HCT116 (cell line): ENCODE results near the gene PIK3C3.

Experiments
- CEBPB ChIP-seq: IDR thresholded peaks from 2 replicates; pipeline ENCODE4 v1.6.1; 2012; ENCODE audit warnings: low read depth
- EZH2 ChIP-seq: fragments of 200-600 bp; sonication (generic); IDR thresholded peaks from 2 replicates; pipeline ENCODE4 v1.6.1; 2017; ENCODE audit warnings: antibody characterized with exemption, mixed run types
- JUND ChIP-seq: IDR thresholded peaks from 2 replicates; pipeline ENCODE4 v1.6.1; 2012
- POLR2A ChIP-seq: IDR thresholded peaks from 2 replicates; pipeline ENCODE4 v1.7.0; 2011; ENCODE audit warnings: borderline replicate concordance; ENCODE audit not compliant: insufficient read depth, insufficient read length; ENCODE audit errors: extremely low read depth
- POLR2AphosphoS5 ChIP-seq: IDR thresholded peaks from 2 replicates; pipeline ENCODE4 v1.6.1; 2011; ENCODE audit warnings: mild to moderate bottlenecking, low read depth, low read length, moderate library complexity
- SIN3A ChIP-seq: IDR thresholded peaks from 2 replicates; pipeline ENCODE4 v1.6.1; 2012; ENCODE audit warnings: low read depth
- TCF7L2 ChIP-seq: IDR thresholded peaks from 2 replicates; pipeline ENCODE4 v1.7.0; 2011; ENCODE audit warnings: borderline replicate concordance, inconsistent platforms; ENCODE audit not compliant: insufficient read depth, insufficient read length; ENCODE audit errors: extremely low read depth
- ZNF274 ChIP-seq: fragments of 200-500 bp; sonication (Bioruptor generic); IDR thresholded peaks from 2 replicates; pipeline ENCODE4 v1.6.1; 2014; ENCODE audit warnings: mild to moderate bottlenecking, low read depth, low read length, inconsistent platforms
- TF ChIP-seq, protein P1 (sequence below), 3 experiments: fragments of 200-600 bp in 1 of 3; sonication (generic) in 1 of 3; IDR thresholded peaks in 2 of 3; conservative IDR thresholded peaks in 1 of 3; 2 replicates each; pipeline ENCODE4 v1.5.1; 2012 to 2017; ENCODE audit warnings: low read depth in 2 of 3, low read length in 2 of 3, antibody characterized with exemption in 1 of 3, borderline replicate concordance in 1 of 3, control low read depth in 1 of 3, mild to moderate bottlenecking in 1 of 3, mixed read lengths in 1 of 3, mixed run types in 1 of 3, moderate library complexity in 1 of 3; ENCODE audit not compliant: insufficient read depth in 1 of 3
- TF ChIP-seq, protein P2 (sequence below): IDR thresholded peaks from 2 replicates; pipeline ENCODE4 v1.6.1; 2012; ENCODE audit warnings: low read depth
- TF ChIP-seq, protein P3 (sequence below): IDR thresholded peaks from 2 replicates; pipeline ENCODE4 v1.6.1; 2012

DNA sequence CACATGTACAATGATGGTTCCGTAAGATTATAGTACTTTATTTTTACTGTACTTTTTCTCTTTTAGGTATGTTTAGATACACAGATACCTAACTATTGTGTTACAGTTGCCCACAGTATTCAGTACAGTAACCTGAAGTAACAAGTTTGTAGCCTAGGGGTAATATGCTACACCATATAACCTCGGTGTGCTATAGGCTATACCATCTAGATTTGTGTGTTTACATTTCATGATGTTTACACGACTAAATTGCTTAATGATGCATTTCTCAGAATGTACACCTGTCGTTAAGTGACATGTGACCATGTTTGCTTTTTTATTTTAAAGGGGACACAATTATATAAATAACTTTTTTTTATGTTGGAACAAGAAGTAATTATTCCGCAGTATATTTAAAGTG lies 34.5 kb downstream of the PIK3C3 start:
- TF ChIP-seq, protein P1, sequence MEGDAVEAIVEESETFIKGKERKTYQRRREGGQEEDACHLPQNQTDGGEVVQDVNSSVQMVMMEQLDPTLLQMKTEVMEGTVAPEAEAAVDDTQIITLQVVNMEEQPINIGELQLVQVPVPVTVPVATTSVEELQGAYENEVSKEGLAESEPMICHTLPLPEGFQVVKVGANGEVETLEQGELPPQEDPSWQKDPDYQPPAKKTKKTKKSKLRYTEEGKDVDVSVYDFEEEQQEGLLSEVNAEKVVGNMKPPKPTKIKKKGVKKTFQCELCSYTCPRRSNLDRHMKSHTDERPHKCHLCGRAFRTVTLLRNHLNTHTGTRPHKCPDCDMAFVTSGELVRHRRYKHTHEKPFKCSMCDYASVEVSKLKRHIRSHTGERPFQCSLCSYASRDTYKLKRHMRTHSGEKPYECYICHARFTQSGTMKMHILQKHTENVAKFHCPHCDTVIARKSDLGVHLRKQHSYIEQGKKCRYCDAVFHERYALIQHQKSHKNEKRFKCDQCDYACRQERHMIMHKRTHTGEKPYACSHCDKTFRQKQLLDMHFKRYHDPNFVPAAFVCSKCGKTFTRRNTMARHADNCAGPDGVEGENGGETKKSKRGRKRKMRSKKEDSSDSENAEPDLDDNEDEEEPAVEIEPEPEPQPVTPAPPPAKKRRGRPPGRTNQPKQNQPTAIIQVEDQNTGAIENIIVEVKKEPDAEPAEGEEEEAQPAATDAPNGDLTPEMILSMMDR (IDR thresholded peaks at IDR 0.05 in 2 of 3, conservative IDR thresholded peaks at IDR 0.05 in 1 of 3; ENCODE audit: borderline replicate concordance in 1 of 3, insufficient read depth in 1 of 3, low read depth in 2 of 3, low read length in 2 of 3): no peak
- TF ChIP-seq CEBPB: no peak
- TF ChIP-seq POLR2A: no peak
- TF ChIP-seq, protein P2, sequence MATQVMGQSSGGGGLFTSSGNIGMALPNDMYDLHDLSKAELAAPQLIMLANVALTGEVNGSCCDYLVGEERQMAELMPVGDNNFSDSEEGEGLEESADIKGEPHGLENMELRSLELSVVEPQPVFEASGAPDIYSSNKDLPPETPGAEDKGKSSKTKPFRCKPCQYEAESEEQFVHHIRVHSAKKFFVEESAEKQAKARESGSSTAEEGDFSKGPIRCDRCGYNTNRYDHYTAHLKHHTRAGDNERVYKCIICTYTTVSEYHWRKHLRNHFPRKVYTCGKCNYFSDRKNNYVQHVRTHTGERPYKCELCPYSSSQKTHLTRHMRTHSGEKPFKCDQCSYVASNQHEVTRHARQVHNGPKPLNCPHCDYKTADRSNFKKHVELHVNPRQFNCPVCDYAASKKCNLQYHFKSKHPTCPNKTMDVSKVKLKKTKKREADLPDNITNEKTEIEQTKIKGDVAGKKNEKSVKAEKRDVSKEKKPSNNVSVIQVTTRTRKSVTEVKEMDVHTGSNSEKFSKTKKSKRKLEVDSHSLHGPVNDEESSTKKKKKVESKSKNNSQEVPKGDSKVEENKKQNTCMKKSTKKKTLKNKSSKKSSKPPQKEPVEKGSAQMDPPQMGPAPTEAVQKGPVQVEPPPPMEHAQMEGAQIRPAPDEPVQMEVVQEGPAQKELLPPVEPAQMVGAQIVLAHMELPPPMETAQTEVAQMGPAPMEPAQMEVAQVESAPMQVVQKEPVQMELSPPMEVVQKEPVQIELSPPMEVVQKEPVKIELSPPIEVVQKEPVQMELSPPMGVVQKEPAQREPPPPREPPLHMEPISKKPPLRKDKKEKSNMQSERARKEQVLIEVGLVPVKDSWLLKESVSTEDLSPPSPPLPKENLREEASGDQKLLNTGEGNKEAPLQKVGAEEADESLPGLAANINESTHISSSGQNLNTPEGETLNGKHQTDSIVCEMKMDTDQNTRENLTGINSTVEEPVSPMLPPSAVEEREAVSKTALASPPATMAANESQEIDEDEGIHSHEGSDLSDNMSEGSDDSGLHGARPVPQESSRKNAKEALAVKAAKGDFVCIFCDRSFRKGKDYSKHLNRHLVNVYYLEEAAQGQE: no peak
- TF ChIP-seq, protein P3, sequence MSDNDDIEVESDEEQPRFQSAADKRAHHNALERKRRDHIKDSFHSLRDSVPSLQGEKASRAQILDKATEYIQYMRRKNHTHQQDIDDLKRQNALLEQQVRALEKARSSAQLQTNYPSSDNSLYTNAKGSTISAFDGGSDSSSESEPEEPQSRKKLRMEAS: no peak
- TF ChIP-seq SIN3A: no peak
- no peak for TF ChIP-seq EZH2
- no peak for TF ChIP-seq POLR2AphosphoS5
- TF ChIP-seq ZNF274: no peak
- TF ChIP-seq TCF7L2: no peak
- TF ChIP-seq JUND: no peak
